Hepatocyte (in vitro differentiated cells): ENCODE measurements around the gene CDC42EP5. TPM values are rescaled to one million over a fixed set of nuclear protein-coding genes. Genes with fewer than 3 reads are reported as not detected.
A peak's percentile ranks its signal among the peaks of the same experiment; 100 is the strongest.

Experiments used
- DNase-seq: peaks from one replicate; pipeline ENCODE4 v3.0.0-alpha.2; 2016; ENCODE audit warnings: low spot score
- H2AFZ ChIP-seq: fragments of 200-600 bp; sonication (generic); 2 replicates; pipeline ENCODE4 v1.6.0; 2016; ENCODE audit warnings: antibody characterized with exemption, mild to moderate bottlenecking
- H3K27ac ChIP-seq: fragments of 200-600 bp; sonication (generic); 2 replicates; pipeline ENCODE4 v1.5.1; 2016; ENCODE audit warnings: mild to moderate bottlenecking
- H3K27me3 ChIP-seq: fragments of 200-600 bp; sonication (generic); 2 replicates; pipeline ENCODE4 v1.6.1; 2016
- H3K36me3 ChIP-seq: fragments of 200-600 bp; sonication (generic); replicated peaks from 2 replicates; pipeline ENCODE4 v1.5.1; 2016; ENCODE audit warnings: low read depth; ENCODE audit not compliant: insufficient read depth
- H3K4me1 ChIP-seq: fragments of 200-600 bp; sonication (generic); 2 replicates; pipeline ENCODE4 v1.5.1; 2016; ENCODE audit warnings: mild to moderate bottlenecking, moderate library complexity; ENCODE audit not compliant: insufficient read depth
- H3K4me2 ChIP-seq: fragments of 200-600 bp; sonication (generic); 2 replicates; pipeline ENCODE4 v1.6.0; 2016
- H3K4me3 ChIP-seq: fragments of 200-600 bp; sonication (generic); 2 replicates; pipeline ENCODE4 v1.5.1; 2016; ENCODE audit warnings: mild to moderate bottlenecking
- H3K79me2 ChIP-seq: fragments of 200-600 bp; sonication (generic); 2 replicates; pipeline ENCODE4 v1.6.0; 2017; ENCODE audit warnings: mild to moderate bottlenecking
- H3K9me2 ChIP-seq: fragments of 200-600 bp; sonication (generic); replicated peaks from 2 replicates; pipeline ENCODE4 v1.6.0; 2017; ENCODE audit warnings: mild to moderate bottlenecking; ENCODE audit not compliant: insufficient read depth
- H3K9me3 ChIP-seq: fragments of 200-600 bp; sonication (generic); 2 replicates; pipeline ENCODE4 v1.5.1; 2016; ENCODE audit warnings: low read depth, mild to moderate bottlenecking
- H4K20me1 ChIP-seq: fragments of 200-600 bp; sonication (generic); 2 replicates; pipeline ENCODE4 v1.6.0; 2016; ENCODE audit warnings: mild to moderate bottlenecking; ENCODE audit not compliant: insufficient read depth, poor library complexity, severe bottlenecking
- EZH2 ChIP-seq: fragments of 200-600 bp; sonication (generic); IDR thresholded peaks from 2 replicates; pipeline ENCODE4 v1.6.1; 2016; ENCODE audit warnings: antibody characterized with exemption, mild to moderate bottlenecking, borderline replicate concordance
- EZH2phosphoT487 ChIP-seq: fragments of 200-600 bp; sonication (generic); IDR thresholded peaks from one replicate; pipeline ENCODE4 v1.6.1; 2018; ENCODE audit warnings: antibody characterized with exemption, mild to moderate bottlenecking, low read depth, moderate library complexity; ENCODE audit not compliant: unreplicated experiment, severe bottlenecking
- WGBS: methylation state at CpG from one replicate; pipeline ENCODE4 v1.1.6; 2016; ENCODE audit warnings: low lambda C conversion rate; ENCODE audit errors: missing lambda C conversion rate; 5-methylcytosine and 5-hydroxymethylcytosine counted together
- polyA plus RNA-seq: library from polyadenylated mRNA; unstranded; fragments of >200 nt; fragmentation: Nextera tagmentation; extraction: Ambion mirVana; gene quantifications from 2 replicates; pipeline ENCODE4 v1.2.1, GENCODE V29; 2016
- total RNA-seq: library from RNA; depleted of rRNA; stranded (reverse); fragments of >200 nt; gene quantifications from 2 replicates; pipeline ENCODE4 v1.2.3, GENCODE V29; 2014
- TF ChIP-seq, protein P1 (sequence below): fragments of 200-600 bp; sonication (generic); IDR thresholded peaks from 2 replicates; pipeline ENCODE4 v1.5.1; 2016; ENCODE audit warnings: antibody characterized with exemption, mild to moderate bottlenecking; ENCODE audit not compliant: poor library complexity

CDC42EP5 gene, protein sequence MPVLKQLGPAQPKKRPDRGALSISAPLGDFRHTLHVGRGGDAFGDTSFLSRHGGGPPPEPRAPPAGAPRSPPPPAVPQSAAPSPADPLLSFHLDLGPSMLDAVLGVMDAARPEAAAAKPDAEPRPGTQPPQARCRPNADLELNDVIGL
- 43.1 and 46.8 TPM in 2 replicates for total RNA-seq
- 71.2 and 71.5 TPM in 2 replicates for polyA plus RNA-seq

DNA sequence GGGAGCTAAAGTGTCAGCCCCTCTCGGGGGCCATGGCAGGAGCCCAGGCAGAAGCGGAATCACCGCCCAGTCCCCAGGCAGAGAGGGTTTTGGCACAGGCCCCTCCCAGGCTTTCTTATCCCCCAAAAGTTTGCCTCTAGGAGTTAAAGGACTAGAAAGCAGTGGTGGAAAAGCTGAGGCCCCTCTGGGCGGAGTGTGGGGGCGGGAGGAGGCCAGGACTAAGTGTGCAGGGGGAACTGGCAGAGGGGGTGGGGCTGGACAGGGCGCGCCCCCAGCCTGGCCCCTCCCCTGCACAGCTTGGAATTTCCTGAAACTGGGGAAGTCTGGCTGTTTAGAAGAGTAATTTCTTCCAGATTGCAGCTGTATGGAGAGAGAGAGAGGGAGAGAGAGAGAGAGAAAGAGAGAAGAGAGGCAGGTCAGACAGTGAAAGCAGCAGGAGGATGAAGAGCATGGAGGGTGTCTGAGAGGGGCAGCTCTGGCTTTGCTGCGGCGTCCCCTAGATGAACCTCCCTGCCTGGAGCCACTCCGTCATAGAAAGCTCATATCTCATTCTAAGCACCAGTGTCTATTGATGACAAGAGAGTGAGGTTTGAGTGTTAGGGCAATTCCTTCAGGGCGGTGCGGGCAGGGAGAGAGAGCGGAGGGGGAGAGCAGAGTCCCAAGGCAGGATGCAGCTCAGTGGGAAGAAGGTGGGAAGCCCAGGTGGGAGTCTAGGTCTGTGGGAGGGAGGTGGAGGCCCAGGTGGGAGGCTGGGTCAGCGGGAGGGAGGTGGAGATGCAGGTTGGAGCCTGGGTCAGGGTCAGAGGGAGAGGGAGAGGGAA lies at the start of gene CDC42EP5:
Gene CDC42EP5, minus strand, starts transcription at position 226 of the 821 bp plus-strand sequence. CDS start 7,749 bp downstream, outside the sequence.
- Histone ChIP-seq H2AFZ (peak within 1 kb of the TSS; percentile 42), H3K4me2 (peak within 1 kb of the TSS; percentile 65), H3K9me3 (no peaks in the 10 kb centered on the region), H4K20me1 (no peaks in the 10 kb centered on the region), H3K4me3 (peak within 1 kb of the TSS; percentile 80), H3K4me1 (peaks cover 17% of the 10 kb centered on the region), H3K27me3 (no peaks in the 10 kb centered on the region), H3K27ac (peak within 1 kb of the TSS; percentile 98), H3K9me2 (no peaks in the 10 kb centered on the region), H3K79me2 (peaks cover 24% of the 10 kb centered on the region), H3K36me3 (no peaks in the 10 kb centered on the region)
- TF ChIP-seq, protein P1, sequence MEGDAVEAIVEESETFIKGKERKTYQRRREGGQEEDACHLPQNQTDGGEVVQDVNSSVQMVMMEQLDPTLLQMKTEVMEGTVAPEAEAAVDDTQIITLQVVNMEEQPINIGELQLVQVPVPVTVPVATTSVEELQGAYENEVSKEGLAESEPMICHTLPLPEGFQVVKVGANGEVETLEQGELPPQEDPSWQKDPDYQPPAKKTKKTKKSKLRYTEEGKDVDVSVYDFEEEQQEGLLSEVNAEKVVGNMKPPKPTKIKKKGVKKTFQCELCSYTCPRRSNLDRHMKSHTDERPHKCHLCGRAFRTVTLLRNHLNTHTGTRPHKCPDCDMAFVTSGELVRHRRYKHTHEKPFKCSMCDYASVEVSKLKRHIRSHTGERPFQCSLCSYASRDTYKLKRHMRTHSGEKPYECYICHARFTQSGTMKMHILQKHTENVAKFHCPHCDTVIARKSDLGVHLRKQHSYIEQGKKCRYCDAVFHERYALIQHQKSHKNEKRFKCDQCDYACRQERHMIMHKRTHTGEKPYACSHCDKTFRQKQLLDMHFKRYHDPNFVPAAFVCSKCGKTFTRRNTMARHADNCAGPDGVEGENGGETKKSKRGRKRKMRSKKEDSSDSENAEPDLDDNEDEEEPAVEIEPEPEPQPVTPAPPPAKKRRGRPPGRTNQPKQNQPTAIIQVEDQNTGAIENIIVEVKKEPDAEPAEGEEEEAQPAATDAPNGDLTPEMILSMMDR: no peak
- TF ChIP-seq EZH2 (no peak), EZH2phosphoT487 (no peak)
- peak; percentile 93 for DNase-seq
- WGBS: 22% methylated on average over 14 of the region's 14 CpGs

DNA sequence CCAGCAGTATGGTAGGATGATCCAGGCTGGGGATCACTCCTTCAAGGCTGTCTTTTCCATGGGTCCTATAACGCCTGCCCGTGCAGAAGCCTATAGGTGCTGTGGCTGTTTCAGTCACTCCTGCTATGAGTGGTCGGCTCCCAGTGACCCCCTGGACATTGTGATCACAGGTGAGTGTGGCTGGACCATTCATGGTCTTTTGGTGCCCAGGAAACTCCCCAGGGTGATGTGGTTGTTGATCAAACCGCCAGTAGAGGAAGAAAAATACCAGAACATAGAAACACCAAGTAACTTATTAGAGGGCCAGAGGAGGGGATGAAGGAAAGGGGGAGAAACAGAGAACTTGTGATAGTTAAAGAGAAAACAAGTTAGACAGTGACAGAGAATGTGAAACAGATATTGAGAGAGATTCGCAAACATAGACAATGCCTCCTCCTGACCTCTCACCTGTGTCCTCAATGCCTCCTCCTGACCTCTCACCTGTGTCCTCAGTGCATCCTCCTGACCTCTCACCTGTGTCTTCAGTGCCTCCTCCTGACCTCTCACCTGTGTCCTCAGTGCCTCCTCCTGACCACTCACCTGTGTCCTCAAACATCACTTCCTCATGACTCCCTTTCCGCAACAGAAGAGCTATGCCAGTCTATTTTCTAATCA lies 48.9 kb upstream of the CDC42EP5 start:
- H3K9me2 ChIP-seq: no peaks in the 10 kb centered on the region
- WGBS: 69% methylated on average over 6 of the region's 6 CpGs
- H3K4me2 ChIP-seq: no peak overlapping the region
- no peak overlapping the region for H2AFZ ChIP-seq
- H3K27me3 ChIP-seq: no peaks in the 10 kb centered on the region
- no peaks in the 10 kb centered on the region for H3K36me3 ChIP-seq
- TF ChIP-seq EZH2 (no peak), EZH2phosphoT487 (no peak)
- TF ChIP-seq, protein P1: no peak
- no peak overlapping the region for H3K27ac ChIP-seq
- H3K9me3 ChIP-seq: no peaks in the 10 kb centered on the region
- H4K20me1 ChIP-seq: no peaks in the 10 kb centered on the region
- H3K4me3 ChIP-seq: no peak overlapping the region
- H3K4me1 ChIP-seq: no peaks in the 10 kb centered on the region
- no peaks in the 10 kb centered on the region for H3K79me2 ChIP-seq
- DNase-seq: no peak

DNA sequence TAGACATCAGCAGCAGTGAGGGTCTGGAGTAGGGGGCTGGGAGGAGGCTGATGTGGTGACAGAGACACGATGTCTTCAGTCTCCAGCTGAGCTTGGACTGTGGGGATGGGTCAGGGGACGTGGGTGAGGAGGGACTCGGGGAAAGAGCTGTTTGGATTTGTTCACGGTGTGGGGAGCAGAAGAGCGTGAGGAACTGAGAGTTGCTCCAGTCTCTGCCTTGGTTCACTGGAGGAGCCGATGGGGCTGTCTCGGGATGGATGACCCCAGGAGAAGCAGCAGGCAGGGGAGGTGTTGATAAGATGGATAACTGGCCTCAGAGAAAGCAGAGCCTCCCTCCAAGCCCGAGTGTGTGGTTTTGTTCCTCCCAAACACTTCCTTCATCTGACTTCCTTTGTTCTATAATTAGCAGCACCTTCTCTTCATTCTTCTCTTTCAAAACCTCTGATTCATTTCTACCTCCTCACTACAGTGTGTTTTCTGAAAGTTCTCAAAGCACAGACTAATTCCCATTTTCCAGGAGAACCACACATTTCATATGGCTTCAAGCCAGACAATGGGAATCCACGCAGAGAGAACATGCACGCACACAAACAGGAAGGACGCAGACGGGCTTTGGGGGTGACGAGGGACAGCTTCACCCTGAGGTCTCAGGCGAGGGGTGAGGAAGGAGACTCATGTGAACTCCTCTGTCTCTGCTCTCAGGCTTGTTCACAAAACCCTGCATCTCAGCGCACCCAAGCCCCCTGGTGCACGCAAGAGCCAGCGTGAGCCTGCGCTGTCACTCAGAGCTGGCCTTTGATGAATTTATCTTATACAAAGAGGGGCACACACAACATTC lies 48.1 kb upstream of the CDC42EP5 start:
- Histone ChIP-seq H3K27ac (no peak overlapping the region), H3K36me3 (no peaks in the 10 kb centered on the region), H3K4me2 (no peak overlapping the region), H4K20me1 (no peaks in the 10 kb centered on the region), H3K79me2 (no peaks in the 10 kb centered on the region), H3K4me3 (no peak overlapping the region), H3K9me2 (no peaks in the 10 kb centered on the region), H3K4me1 (no peaks in the 10 kb centered on the region), H3K27me3 (no peaks in the 10 kb centered on the region), H3K9me3 (no peaks in the 10 kb centered on the region), H2AFZ (no peak overlapping the region)
- WGBS: 66% methylated on average over 18 of the region's 18 CpGs
- DNase-seq: no peak
- no peak for TF ChIP-seq EZH2phosphoT487
- TF ChIP-seq, protein P1: no peak
- no peak for TF ChIP-seq EZH2
